ENCODE measurements around the gene APP.

Gene APP

DNA sequence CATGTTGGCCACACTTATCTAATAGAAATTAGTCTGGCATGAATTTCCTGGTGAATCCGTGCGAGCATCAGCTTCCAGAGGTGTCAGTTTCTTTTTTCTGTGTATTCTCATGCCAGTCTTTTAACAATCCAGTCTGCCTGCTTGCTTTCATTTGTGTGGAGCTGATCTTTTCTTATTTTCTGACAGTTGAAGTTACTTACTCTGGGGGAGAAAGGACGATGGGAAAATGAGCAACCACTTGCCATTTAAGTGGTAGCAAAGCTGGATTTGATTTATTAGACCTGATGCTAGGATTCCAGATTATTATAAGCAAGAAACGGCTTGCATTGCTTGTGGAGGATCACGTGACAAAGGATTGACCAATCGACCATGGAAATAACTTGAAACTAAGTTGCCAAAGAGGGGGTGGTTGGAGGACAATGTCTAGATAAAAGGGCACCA lies 24.3 kb upstream of the APP start:
- TF ChIP-seq, protein P1, sequence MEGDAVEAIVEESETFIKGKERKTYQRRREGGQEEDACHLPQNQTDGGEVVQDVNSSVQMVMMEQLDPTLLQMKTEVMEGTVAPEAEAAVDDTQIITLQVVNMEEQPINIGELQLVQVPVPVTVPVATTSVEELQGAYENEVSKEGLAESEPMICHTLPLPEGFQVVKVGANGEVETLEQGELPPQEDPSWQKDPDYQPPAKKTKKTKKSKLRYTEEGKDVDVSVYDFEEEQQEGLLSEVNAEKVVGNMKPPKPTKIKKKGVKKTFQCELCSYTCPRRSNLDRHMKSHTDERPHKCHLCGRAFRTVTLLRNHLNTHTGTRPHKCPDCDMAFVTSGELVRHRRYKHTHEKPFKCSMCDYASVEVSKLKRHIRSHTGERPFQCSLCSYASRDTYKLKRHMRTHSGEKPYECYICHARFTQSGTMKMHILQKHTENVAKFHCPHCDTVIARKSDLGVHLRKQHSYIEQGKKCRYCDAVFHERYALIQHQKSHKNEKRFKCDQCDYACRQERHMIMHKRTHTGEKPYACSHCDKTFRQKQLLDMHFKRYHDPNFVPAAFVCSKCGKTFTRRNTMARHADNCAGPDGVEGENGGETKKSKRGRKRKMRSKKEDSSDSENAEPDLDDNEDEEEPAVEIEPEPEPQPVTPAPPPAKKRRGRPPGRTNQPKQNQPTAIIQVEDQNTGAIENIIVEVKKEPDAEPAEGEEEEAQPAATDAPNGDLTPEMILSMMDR (IDR thresholded peaks at IDR 0.05; ENCODE audit: insufficient read depth, low read length, poor library complexity, severe bottlenecking): no peak
- no peak for TF ChIP-seq EZH2phosphoT487 (conservative IDR thresholded peaks at IDR 0.05; ENCODE audit: low read length)
- Histone ChIP-seq H3K9me3 (ENCODE audit: insufficient read depth, low read length) (no peaks in the 10 kb centered on the region), H3F3A (ENCODE audit: insufficient read depth) (no peaks in the 10 kb centered on the region), H4K20me1 (ENCODE audit: low read depth, low read length) (no peaks in the 10 kb centered on the region), H3K4me2 (ENCODE audit: low read depth, low read length, poor library complexity, severe bottlenecking) (no peak overlapping the region), H2AFZ (ENCODE audit: low read depth, low read length, severe bottlenecking) (no peak overlapping the region), H3K36me3 (ENCODE audit: low read length) (no peaks in the 10 kb centered on the region), H3K27me3 (ENCODE audit: low read length) (no peaks in the 10 kb centered on the region), H3K79me2 (ENCODE audit: insufficient read depth, low read length) (no peaks in the 10 kb centered on the region), H3K9ac (ENCODE audit: low read length) (no peak overlapping the region), H3K4me3 (ENCODE audit: insufficient read depth, low read length, poor library complexity, severe bottlenecking) (no peak overlapping the region), H3K9me2 (replicated peaks; ENCODE audit: insufficient read depth, low read length) (no peaks in the 10 kb centered on the region), H3K27ac (ENCODE audit: low read depth, low read length) (no peak overlapping the region)

GRCh38 chr21:26194326-26194725 lies 23.8 kb upstream of the APP start:
- Histone ChIP-seq H2AFZ (ENCODE audit: low read depth, low read length, severe bottlenecking) (no peak overlapping the region), H3K27me3 (ENCODE audit: low read length) (no peaks in the 10 kb centered on the region), H3K79me2 (ENCODE audit: insufficient read depth, low read length) (no peaks in the 10 kb centered on the region), H3K4me3 (ENCODE audit: insufficient read depth, low read length, poor library complexity, severe bottlenecking) (no peak overlapping the region), H3K9me3 (ENCODE audit: insufficient read depth, low read length) (no peaks in the 10 kb centered on the region), H3F3A (ENCODE audit: insufficient read depth) (no peaks in the 10 kb centered on the region), H3K4me2 (ENCODE audit: low read depth, low read length, poor library complexity, severe bottlenecking) (no peak overlapping the region), H3K9ac (ENCODE audit: low read length) (no peak overlapping the region), H3K27ac (ENCODE audit: low read depth, low read length) (no peak overlapping the region), H3K9me2 (replicated peaks; ENCODE audit: insufficient read depth, low read length) (no peaks in the 10 kb centered on the region), H4K20me1 (ENCODE audit: low read depth, low read length) (no peaks in the 10 kb centered on the region), H3K36me3 (ENCODE audit: low read length) (no peaks in the 10 kb centered on the region)
- TF ChIP-seq EZH2phosphoT487 (conservative IDR thresholded peaks at IDR 0.05; ENCODE audit: low read length): no peak
- TF ChIP-seq, protein P1 (IDR thresholded peaks at IDR 0.05; ENCODE audit: insufficient read depth, low read length, poor library complexity, severe bottlenecking): no peak

DNA sequence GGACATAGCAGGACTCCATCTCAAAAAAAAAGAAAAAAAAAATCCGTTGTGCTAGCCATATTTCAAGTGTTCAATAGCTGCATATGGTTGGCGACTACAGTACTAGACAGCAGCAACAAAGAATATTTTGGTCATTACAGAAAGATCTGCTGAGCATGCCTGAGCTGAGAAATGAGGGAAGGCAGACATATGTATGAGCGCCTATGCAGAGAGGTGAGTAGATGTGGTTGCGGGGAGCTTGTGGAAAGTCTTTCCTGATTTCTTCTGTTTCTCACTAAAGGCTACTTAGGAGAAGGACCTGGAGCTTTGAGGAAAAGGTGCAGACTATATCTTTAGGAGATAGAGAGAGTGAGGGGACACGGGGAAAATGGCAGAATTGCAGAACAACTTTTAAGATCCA lies 21.0 kb upstream of the APP start:
- Histone ChIP-seq H3K27ac (ENCODE audit: low read depth, low read length) (no peak overlapping the region), H3K27me3 (ENCODE audit: low read length) (no peaks in the 10 kb centered on the region), H4K20me1 (ENCODE audit: low read depth, low read length) (no peaks in the 10 kb centered on the region), H3F3A (ENCODE audit: insufficient read depth) (no peaks in the 10 kb centered on the region), H3K79me2 (ENCODE audit: insufficient read depth, low read length) (no peaks in the 10 kb centered on the region), H3K4me2 (ENCODE audit: low read depth, low read length, poor library complexity, severe bottlenecking) (no peak overlapping the region), H3K36me3 (ENCODE audit: low read length) (no peaks in the 10 kb centered on the region), H2AFZ (ENCODE audit: low read depth, low read length, severe bottlenecking) (no peak overlapping the region), H3K9ac (ENCODE audit: low read length) (no peak overlapping the region), H3K9me3 (ENCODE audit: insufficient read depth, low read length) (no peaks in the 10 kb centered on the region), H3K9me2 (replicated peaks; ENCODE audit: insufficient read depth, low read length) (no peaks in the 10 kb centered on the region), H3K4me3 (ENCODE audit: insufficient read depth, low read length, poor library complexity, severe bottlenecking) (no peak overlapping the region)
- TF ChIP-seq, protein P1 (IDR thresholded peaks at IDR 0.05; ENCODE audit: insufficient read depth, low read length, poor library complexity, severe bottlenecking): no peak
- TF ChIP-seq EZH2phosphoT487 (conservative IDR thresholded peaks at IDR 0.05; ENCODE audit: low read length): no peak
